CD4-positive, alpha-beta T cell treated with Interleukin-4 for 4 hours (primary cell): ENCODE data around the gene RUSF1.
"Not testable (repeated sequence)": the region's sequence is repeated elsewhere in the genome, so short reads cannot be mapped to it uniquely, and the experiment has no call there.

ENCODE experiments used
- DNase-seq: peaks from one replicate; pipeline ENCODE4 v3.0.0-alpha.2; 2020

The RUSF1 gene

GRCh38 chr16:31445931-31446330 is 62.3 kb downstream of the RUSF1 start:
- DNase-seq = not testable (repeated sequence)

- DNase-seq = no peak
Observed at GRCh38 chr16:31441956-31442355, 66.2 kb downstream of the RUSF1 start.

- DNase-seq = no peak
Observed at GRCh38 chr16:31440516-31441184, 67.5 kb downstream of the RUSF1 start.

DNA sequence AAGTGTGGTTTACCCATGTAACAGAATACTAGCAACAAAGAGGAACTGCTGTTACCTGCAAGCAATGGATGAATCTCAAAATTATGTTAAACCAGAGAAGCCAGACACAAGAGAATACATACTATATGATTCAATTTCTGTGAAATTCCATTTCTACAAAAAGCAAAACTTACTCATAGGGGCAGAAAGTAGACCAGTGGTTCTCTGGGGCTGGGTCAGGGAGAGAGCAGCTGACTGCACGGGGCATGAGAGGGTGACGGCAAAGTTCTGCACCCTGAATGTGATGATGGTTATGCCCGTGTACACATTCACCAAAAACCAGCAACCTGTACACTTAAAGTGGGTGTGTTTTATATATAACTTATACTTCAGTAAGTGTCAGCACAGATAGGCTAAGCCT is 68.7 kb downstream of the RUSF1 start:
- no peak for DNase-seq
